Measurements from ENCODE around the gene LRPPRC.

DNA sequence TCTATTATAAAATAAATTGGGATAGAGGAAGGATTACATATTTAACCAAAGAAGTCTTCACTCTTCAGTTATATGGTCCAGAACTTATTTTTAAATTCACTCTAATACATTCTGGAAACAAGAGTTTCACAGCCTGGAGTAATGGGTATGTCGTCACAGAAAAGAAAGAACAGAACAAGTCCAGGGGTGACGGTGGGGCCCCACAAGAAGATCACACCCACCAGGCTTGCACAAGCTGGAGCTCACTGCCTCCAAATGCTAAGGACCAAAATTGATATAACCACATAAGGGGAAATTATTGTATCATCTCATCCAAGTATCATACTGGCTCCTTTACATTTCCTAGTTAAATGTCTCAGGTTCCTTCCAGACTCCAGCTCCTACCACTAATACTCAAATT, 11.3 kb downstream of the LRPPRC start:
- TF ChIP-seq EZH2 (IDR thresholded peaks at IDR 0.05; ENCODE audit: insufficient read depth, poor library complexity, severe bottlenecking) (no peak), EZH2phosphoT487 (IDR thresholded peaks at IDR 0.05; ENCODE audit: insufficient read depth, low read depth) (no peak)
